G401.6 (cell line): Measurements from ENCODE around the gene MCRS1.

ENCODE experiments used
- FAIRE-seq: peaks from 2 replicates; lab custom pipeline; 2012; peaks lifted over from hg19 to GRCh38; lab: Jason Lieb, UNC

MCRS1 gene

GRCh38 chr12:49582201-49582600 is 14.3 kb upstream of the MCRS1 start:
- no peak for FAIRE-seq

- peak; percentile 47 for FAIRE-seq
These were observed 12.9 kb upstream of the MCRS1 start for GRCh38 chr12:49580572-49581535.

GRCh38 chr12:49578471-49579112 is 10.7 kb upstream of the MCRS1 start:
- FAIRE-seq: no peak

GRCh38 chr12:49577589-49578315 is 9.8 kb upstream of the MCRS1 start:
- no peak for FAIRE-seq

GRCh38 chr12:49568442-49569162 is 660 bp upstream of the MCRS1 start:
- no peak for FAIRE-seq

- no peak for FAIRE-seq
These were observed 686 bp downstream of the MCRS1 start for GRCh38 chr12:49567302-49567610.

GRCh38 chr12:49566361-49566760 is 1.6 kb downstream of the MCRS1 start:
- FAIRE-seq: no peak

- no peak for FAIRE-seq
These were observed 2.3 kb downstream of the MCRS1 start for GRCh38 chr12:49565406-49566265.

- FAIRE-seq: no peak
These were observed 3.1 kb downstream of the MCRS1 start for GRCh38 chr12:49564686-49565405.

- FAIRE-seq: no peak
These were observed 3.8 kb downstream of the MCRS1 start for GRCh38 chr12:49563951-49564685.

GRCh38 chr12:49562831-49563230 is 5.1 kb downstream of the MCRS1 start:
- no peak for FAIRE-seq

- no peak for FAIRE-seq
These were observed 5.7 kb downstream of the MCRS1 start for GRCh38 chr12:49562233-49562632.

- FAIRE-seq: no peak
These were observed 7.2 kb downstream of the MCRS1 start for GRCh38 chr12:49560695-49561094.

- FAIRE-seq: no peak
These were observed 8.8 kb downstream of the MCRS1 start for GRCh38 chr12:49559011-49559675.

GRCh38 chr12:49558526-49558925 is 9.4 kb downstream of the MCRS1 start:
- no peak for FAIRE-seq

- FAIRE-seq: no peak
These were observed 10.1 kb downstream of the MCRS1 start for GRCh38 chr12:49557917-49558215.

- FAIRE-seq: no peak
These were observed 10.6 kb downstream of the MCRS1 start for GRCh38 chr12:49557187-49557916.

GRCh38 chr12:49556391-49557186 is 11.4 kb downstream of the MCRS1 start:
- no peak for FAIRE-seq
